Common myeloid progenitor, CD34-positive (primary cell): ENCODE results near the gene EIF3CL.
"Not testable (repeated sequence)": the region's sequence is repeated elsewhere in the genome, so short reads cannot be mapped to it uniquely, and the experiment has no call there.

Experiments
- CTCF ChIA-PET: fragments of 350-600 bp; sonication (Branson Sonifier 250); formaldehyde crosslinking; loops from one replicate; lab custom pipeline; 2021; ENCODE audit warnings: antibody characterized with exemption; lab: Charles Lee
- POLR2A ChIA-PET: fragments of 350-600 bp; sonication (Branson Sonifier 250); formaldehyde crosslinking; loops from one replicate; lab custom pipeline; 2021; ENCODE audit warnings: antibody characterized with exemption; lab: Charles Lee
- DNase-seq, 3 donors: peaks; one replicate each; pipeline versions ENCODE4 v3.0.0 to v3.0.0-alpha.2; 2013
- H3K27ac ChIP-seq, 2 experiments: 1 replicate in 1 of 2; 2 replicates in 1 of 2; pipeline ENCODE4 v1.7.0; 2013; ENCODE audit warnings: inconsistent platforms in 2 of 2, low read length in 2 of 2, mild to moderate bottlenecking in 2 of 2, low read depth in 1 of 2, moderate library complexity in 1 of 2; ENCODE audit not compliant: severe bottlenecking in 2 of 2, insufficient read depth in 1 of 2, poor library complexity in 1 of 2
- H3K27me3 ChIP-seq, 5 experiments: replicated peaks in 2 of 5; 1 replicate in 3 of 5; 2 replicates in 2 of 5; pipeline versions ENCODE4 v1.6.1 to v1.7.0; 2013; ENCODE audit warnings: low read length in 4 of 5, mild to moderate bottlenecking in 2 of 5, moderate library complexity in 2 of 5, inconsistent platforms in 1 of 5; ENCODE audit not compliant: insufficient read depth in 5 of 5, control insufficient read depth in 4 of 5
- H3K36me3 ChIP-seq, 4 experiments: 1 replicate in 2 of 4; 2 replicates in 2 of 4; pipeline versions ENCODE4 v1.6.1 to v1.7.0; 2013; ENCODE audit warnings: low read length in 3 of 4, control low read depth in 1 of 4, mild to moderate bottlenecking in 1 of 4; ENCODE audit not compliant: control insufficient read depth in 4 of 4, insufficient read depth in 4 of 4
- H3K4me1 ChIP-seq, 4 experiments: 1 replicate in 3 of 4; 2 replicates in 1 of 4; pipeline versions ENCODE4 v1.6.1 to v1.7.1; 2013; ENCODE audit warnings: low read length in 3 of 4, mild to moderate bottlenecking in 3 of 4, control low read depth in 1 of 4, inconsistent platforms in 1 of 4, moderate library complexity in 1 of 4; ENCODE audit not compliant: control insufficient read depth in 4 of 4, insufficient read depth in 4 of 4; ENCODE audit errors: control extremely low read depth in 1 of 4
- H3K4me3 ChIP-seq, 7 experiments: 1 replicate in 4 of 7; 2 replicates in 3 of 7; pipeline versions ENCODE4 v1.5.1 to v1.7.0; 2013; ENCODE audit warnings: mild to moderate bottlenecking in 7 of 7, low read length in 6 of 7, moderate library complexity in 6 of 7, inconsistent platforms in 2 of 7, low read depth in 2 of 7, control low read depth in 1 of 7; ENCODE audit not compliant: insufficient read depth in 4 of 7, control insufficient read depth in 1 of 7; ENCODE audit errors: extremely low read depth in 1 of 7
- H3K9me3 ChIP-seq, 5 experiments: 1 replicate in 4 of 5; 2 replicates in 1 of 5; pipeline versions ENCODE4 v1.6.1 to v1.7.1; 2013; ENCODE audit warnings: low read length in 4 of 5, mild to moderate bottlenecking in 2 of 5, inconsistent platforms in 1 of 5, low read depth in 1 of 5, moderate library complexity in 1 of 5; ENCODE audit not compliant: control insufficient read depth in 4 of 5, insufficient read depth in 2 of 5; ENCODE audit errors: control extremely low read depth in 1 of 5
- WGBS: methylation state at CpG from one replicate; pipeline ENCODE4 v1.1.5; 2013; ENCODE audit not compliant: insufficient coverage; 5-methylcytosine and 5-hydroxymethylcytosine counted together

EIF3CL gene

DNA sequence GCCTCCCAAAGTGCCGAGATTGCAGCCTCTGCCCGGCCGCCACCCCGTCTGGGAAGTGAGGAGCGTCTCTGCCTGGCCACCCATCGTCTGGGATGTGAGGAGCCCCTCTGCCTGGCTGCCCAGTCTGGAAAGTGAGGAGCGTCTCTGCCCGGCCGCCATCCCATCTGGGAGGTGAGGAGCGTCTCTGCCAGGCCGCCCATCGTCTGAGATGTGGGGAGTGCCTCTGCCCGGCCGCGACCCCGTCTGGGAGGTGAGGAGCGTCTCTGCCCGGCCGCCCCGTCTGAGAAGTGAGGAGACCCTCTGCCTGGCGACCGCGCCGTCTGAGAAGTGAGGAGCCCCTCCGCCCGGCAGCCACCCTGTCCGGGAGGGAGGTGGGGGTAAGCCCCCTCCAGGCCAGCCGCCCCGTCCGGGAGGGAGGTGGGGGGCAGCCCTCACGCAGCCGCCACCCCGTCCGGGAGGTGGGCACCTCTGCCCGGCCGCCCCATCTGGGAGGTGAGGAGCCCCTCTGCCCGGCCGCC is 26.5 kb downstream of the EIF3CL start:
- no CpG with 5 or more reads among the region's 38 CpGs for WGBS
- POLR2A ChIA-PET, H3K27me3 ChIP-seq, H3K4me1 ChIP-seq, DNase-seq, CTCF ChIA-PET, H3K36me3 ChIP-seq, H3K27ac ChIP-seq, H3K9me3 ChIP-seq, H3K4me3 ChIP-seq: not testable (repeated sequence)

DNA sequence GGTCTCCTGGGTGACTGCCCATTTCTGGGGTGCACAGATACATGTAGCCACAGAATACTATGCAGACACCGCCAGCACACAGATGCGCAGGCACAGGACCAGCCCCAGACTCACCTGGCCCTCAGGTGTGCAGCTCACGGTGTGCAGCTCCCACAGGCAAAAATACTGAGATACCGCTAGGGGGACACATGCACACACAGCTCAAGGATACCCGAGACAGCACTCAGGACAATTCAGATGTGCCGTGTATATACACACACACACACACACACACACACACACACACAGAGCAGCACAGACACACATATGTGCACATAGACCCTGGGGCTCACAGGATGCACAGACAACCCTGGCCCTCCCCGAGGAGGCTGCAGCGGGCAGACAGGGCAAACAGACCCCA is 28.5 kb downstream of the EIF3CL start:
- POLR2A ChIA-PET, H3K4me1 ChIP-seq, DNase-seq, CTCF ChIA-PET, H3K27me3 ChIP-seq, H3K36me3 ChIP-seq, H3K27ac ChIP-seq, H3K9me3 ChIP-seq, H3K4me3 ChIP-seq: not testable (repeated sequence)
- no CpG with 5 or more reads among the region's 8 CpGs for WGBS

DNA sequence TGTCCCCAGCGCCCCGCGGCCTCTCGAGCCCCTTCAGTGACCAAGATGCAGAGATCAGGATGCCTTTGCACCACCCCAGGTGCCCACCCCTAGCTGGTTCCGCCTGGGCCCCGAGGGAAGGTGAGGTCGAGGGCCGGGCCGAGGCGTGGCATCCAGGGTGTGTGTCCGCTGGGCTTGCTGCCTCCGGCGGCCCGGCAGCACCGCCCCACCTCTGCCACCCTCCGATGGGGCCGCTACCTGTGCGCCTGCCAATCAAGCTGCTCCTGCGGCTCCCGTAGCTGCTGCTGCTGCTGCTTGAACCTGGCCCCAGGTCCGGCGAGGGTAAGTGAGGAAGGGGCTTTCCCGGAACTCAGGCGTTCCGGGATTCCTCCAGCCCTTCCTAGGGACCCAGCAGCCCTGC is 29.4 kb downstream of the EIF3CL start:
- H3K4me3 ChIP-seq, H3K9me3 ChIP-seq, H3K27me3 ChIP-seq, DNase-seq, H3K36me3 ChIP-seq, POLR2A ChIA-PET, CTCF ChIA-PET, H3K27ac ChIP-seq, H3K4me1 ChIP-seq: not testable (repeated sequence)
- no CpG with 5 or more reads among the region's 25 CpGs for WGBS

DNA sequence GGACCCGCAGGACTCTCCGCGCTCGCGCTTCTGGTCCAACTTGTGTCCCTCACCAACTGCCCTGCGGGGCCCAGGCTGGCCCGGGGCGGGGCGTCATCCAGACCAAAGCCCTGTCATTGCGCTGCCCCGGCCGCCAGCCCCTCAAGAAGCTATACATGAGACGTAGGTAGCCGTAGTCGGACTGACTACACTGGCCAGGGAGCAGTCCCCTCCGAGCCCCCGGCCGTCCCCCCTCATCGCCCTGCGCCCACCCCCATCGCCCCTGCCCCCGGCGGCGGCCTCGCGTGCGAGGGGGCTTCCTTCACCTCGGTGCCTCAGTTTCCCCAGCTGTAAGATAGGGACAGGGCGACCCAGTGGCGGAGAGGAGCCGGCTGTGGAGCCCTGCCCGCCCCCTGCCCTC is 35.7 kb downstream of the EIF3CL start:
- H3K27ac ChIP-seq, POLR2A ChIA-PET, H3K36me3 ChIP-seq, H3K4me3 ChIP-seq, H3K27me3 ChIP-seq, H3K9me3 ChIP-seq, CTCF ChIA-PET, H3K4me1 ChIP-seq: not testable (repeated sequence)
- WGBS, result 67% methylated on average over 5 of the region's 32 CpGs
- DNase-seq, result peak in 1 of 3 donors; percentile 0

DNA sequence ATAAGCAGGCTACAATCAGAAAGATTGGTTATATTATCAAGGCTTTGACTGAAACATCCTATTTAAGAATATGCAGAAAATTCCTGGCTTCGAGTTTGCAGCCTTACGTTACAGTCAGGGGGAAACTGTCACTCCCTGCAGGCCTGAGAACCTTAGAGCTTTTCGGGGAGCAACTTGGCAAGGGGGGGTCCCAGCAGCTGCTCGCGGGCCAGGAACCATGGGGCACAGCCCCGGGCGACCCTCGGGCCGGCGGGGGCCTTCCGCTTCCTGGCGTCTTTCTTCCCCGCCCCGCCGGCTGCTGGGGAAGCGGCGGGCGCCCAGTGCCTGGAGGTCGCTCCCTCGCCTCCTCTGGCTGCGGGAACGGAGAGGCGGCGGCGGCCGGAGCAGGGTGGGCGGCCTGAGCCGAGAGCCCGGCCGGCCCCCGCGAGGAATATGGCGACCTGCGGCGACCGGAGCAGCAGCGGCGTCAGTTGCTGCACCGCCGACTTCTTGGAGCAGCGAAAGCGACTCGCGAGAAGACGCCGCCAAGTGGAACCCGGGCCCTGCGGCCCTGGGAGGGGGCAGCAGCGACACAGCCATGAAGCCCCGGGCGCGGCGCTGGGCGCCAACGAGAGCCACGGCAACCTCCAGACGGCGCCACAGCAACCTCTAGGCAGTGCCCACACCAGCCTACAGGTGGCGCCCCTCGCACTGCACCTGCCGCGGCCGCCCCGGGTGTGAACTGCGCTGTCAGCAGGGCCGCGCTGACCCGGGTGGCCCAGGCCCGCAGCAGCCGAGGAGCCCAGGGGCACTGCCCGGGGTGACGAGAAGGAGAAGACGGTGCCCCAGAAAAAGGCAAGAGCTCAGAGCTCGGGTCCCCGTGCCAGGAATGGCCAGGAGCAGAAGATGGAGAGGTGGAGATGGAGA is 39.1 kb downstream of the EIF3CL start:
- H3K27ac ChIP-seq, H3K36me3 ChIP-seq, POLR2A ChIA-PET, CTCF ChIA-PET, H3K9me3 ChIP-seq, DNase-seq, H3K27me3 ChIP-seq, H3K4me1 ChIP-seq: not testable (repeated sequence)
- peak overlapping the region in 1 of 7 experiments; percentile 19 for H3K4me3 ChIP-seq
- no CpG with 5 or more reads among the region's 75 CpGs for WGBS

DNA sequence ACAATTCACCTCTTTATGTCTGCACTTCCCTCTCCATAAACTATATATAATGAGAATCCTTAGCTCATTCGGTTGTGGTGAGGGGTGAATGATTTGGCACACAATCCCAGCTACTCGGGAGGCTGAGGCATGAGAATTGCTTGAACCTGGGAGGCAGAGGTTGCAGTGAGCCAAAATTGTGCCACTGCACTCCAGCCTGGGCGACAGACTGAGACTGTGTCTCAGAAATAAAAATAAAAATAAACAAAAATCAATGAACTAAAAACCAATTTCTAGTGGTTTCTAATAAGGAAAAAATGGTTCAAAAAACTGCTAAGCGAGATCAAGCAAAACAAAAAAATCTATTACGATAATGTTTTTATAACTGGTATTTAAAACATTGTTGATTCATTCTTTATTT is 40.2 kb downstream of the EIF3CL start, which contains the start of gene NPIPB6:
Gene NPIPB6 (minus strand): TSS at position 101 of the 400 bp plus-strand sequence. CDS start 686 bp downstream, outside the sequence.
- H3K27ac ChIP-seq, H3K4me3 ChIP-seq, H3K9me3 ChIP-seq, DNase-seq, H3K27me3 ChIP-seq, H3K4me1 ChIP-seq, POLR2A ChIA-PET, CTCF ChIA-PET, H3K36me3 ChIP-seq: not testable (repeated sequence)
- WGBS, result no CpG with 5 or more reads among the region's 5 CpGs

DNA sequence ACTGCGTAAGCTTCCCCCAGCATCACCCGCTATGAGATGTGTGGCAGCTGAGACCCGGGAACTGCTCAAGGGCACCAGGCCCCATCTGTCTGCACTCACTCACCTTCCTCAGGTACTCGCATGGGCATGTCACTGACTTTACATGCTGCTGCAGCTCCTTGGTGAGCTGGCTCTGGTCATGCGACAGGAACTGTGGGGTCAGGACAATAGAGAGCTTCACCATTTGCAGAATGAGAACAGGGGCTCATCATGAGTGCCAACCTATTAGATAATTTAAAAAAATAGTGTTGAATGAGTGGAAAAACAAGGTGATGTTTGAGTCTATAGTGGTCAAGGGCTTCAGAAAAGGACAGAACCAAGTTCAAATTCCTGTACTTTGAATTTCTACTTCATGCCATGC is 41.0 kb downstream of the EIF3CL start:
- H3K4me3 ChIP-seq, CTCF ChIA-PET, H3K36me3 ChIP-seq, H3K4me1 ChIP-seq, H3K9me3 ChIP-seq, POLR2A ChIA-PET, H3K27ac ChIP-seq, H3K27me3 ChIP-seq: not testable (repeated sequence)
- WGBS, result no CpG with 5 or more reads among the region's 5 CpGs
- peak in 1 of 3 donors; percentile 0 for DNase-seq
